K562 treated with DMSO at 1 percent for 4 hours (cell line): Measurements from ENCODE around the gene CHD1. TPM values are rescaled to one million over a fixed set of nuclear protein-coding genes. Genes with fewer than 3 reads are reported as not detected.

Experiments
- total RNA-seq: library from RNA; unstranded; fragments of 300-600 nt; gene quantifications from 2 replicates; pipeline ENCODE4 v1.2.3, GENCODE V29; 2022; ENCODE audit not compliant: insufficient read depth

The CHD1 gene
- total RNA-seq, result 20.1 and 33.2 TPM in 2 replicates

GRCh38 chr5:98928873-98929709 is at the start of gene CHD1:
TSS of gene CHD1 (minus strand) at chr5:98929007. CDS start at chr5:98926386, 2,621 bp downstream.

Other genes starting within 250 kb of the CHD1 start
- not detected in 2 replicates for gene RGMB, start 155.3 kb downstream of the CHD1 start, total RNA-seq